Neural progenitor cell (in vitro differentiated cells): ENCODE measurements around the gene ZSCAN30.

Experiments
- CTCF ChIP-seq: fragments of 200-600 bp; sonication (generic); IDR thresholded peaks from 2 replicates; pipeline ENCODE4 v1.5.1; 2017; ENCODE audit warnings: antibody characterized with exemption, mild to moderate bottlenecking
- EZH2 ChIP-seq: fragments of 200-600 bp; sonication (generic); IDR thresholded peaks from 2 replicates; pipeline ENCODE4 v1.6.1; 2017; ENCODE audit warnings: antibody characterized with exemption, mild to moderate bottlenecking, moderate library complexity

- TF ChIP-seq CTCF (no peak), EZH2 (no peak)
Measured at GRCh38 chr18:35267809-35268208, 22.2 kb downstream of the ZSCAN30 start.
